ENCODE data around the gene GPR173.

Gene GPR173

DNA sequence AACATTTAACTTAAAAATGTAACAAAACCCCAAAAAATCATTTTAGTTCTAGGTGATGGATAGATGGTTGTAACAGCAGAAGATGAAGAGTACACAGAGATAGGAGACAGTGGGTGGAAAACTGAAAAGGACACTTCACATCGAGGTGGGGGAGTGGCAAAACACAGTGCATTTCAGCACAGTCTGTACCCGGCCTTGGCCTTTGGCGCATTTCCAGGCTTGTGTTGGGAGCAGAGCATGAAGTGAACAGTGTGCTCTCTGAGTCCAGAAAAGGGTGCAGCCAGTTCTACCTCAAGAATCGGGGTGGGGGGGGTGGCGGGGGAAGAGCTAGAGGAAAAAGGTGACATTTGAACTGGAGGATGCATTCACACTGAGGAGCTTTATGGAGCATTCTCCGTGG lies 37.9 kb downstream of the GPR173 start:
- in situ Hi-C loops (cut with MboI; ENCODE audit: low pct_unique_long_range_greater_than_20kb, low sequenced_read_pairs) = no loop called here
- no peak for DNase-seq

DNA sequence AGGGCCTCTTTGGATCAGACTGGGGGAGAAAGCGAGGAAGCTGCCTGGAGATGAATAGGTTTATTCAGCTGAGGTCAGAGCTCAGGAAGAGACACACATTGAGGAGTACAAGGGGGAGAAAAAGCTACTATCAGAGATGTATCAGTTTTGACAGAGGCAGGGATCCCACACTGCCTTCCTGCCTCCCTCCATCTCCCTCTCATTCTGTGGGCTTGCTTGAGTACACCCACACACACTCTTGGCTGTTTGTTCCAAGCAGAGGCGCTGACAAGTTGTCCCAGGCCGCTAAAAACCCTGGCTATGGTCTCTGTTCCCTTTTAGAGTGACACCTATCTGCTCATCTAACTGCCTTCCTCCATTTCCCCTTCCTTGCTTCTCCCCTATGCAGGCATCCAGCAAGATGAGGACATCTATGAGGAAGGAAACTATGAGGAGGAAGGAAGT lies 38.8 kb downstream of the GPR173 start:
- in situ Hi-C loops (cut with MboI; ENCODE audit: low pct_unique_long_range_greater_than_20kb, low sequenced_read_pairs) = no loop called here
- no peak for DNase-seq

DNA sequence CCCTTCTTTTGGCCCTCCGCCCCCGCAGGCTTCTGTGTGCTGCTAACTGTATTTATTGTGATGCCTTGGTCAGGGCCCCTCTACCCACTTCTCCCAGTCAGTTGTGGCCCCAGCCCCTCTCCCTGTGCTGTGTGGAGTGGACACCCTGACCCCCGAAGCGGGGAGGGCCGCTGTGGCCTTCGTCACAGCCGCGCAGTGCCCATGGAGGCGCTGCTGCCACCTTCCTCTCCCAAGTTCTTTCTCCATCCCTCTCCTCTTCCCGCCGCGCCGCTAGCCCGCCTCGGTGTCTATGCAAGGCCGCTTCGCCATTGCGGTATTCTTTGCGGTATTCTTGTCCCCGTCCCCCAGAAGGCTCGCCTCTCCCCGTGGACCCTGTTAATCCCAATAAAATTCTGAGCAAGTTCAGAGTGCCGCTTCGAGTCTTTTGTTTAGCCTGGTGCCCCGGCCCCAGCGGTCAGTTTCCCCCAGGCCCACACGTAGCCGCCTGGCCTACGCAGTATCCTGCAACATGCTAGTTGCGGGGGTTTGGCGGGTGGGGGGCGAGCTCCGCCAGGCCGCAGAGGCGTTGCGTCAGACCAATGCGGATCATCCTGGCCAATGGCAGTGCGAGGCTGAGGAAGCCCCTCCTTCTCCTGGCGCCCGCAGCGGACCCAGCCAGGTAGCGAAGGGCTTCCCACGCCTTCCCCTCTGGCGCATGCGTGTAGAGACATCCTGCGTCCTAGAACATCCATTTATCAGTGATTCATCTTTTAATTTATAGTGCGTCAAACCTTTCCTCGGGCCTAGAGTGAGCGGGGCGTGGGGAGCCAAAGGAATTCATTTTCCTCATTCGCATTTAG lies 39.8 kb downstream of the GPR173 start:
- DNase-seq = no peak
- in situ Hi-C loops (cut with MboI; ENCODE audit: low pct_unique_long_range_greater_than_20kb, low sequenced_read_pairs) = no loop called here

DNA sequence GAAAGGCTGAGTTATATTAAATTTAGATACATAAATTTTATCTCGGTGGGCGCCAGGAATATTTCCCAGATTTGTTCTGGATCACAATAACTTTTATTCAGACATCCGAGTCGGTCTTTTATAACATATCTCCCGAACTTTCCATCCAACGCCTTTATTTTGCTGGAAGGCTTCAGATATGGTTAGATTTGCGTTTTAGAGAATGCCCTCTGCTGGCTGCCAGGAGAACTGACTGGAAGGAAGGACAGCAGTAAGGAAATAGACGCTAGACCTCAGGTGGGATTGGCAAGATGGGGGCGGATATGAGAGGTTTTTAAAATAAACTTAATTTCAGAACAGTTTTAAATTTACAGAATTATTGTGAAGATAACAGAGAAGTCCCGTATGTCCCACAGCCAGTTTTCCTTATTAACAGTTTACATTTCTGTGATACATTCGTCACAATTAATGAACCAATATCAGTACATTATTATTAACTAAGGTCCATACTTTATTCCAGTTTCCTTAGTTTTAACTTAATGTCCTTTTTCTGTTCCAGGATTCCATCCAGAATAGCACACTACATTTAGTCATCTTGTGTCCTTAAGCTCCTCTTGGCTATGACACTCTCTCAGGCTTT lies 40.7 kb downstream of the GPR173 start:
- DNase-seq = peak; percentile 69
- in situ Hi-C loops (cut with MboI; ENCODE audit: low pct_unique_long_range_greater_than_20kb, low sequenced_read_pairs) = no loop called here

DNA sequence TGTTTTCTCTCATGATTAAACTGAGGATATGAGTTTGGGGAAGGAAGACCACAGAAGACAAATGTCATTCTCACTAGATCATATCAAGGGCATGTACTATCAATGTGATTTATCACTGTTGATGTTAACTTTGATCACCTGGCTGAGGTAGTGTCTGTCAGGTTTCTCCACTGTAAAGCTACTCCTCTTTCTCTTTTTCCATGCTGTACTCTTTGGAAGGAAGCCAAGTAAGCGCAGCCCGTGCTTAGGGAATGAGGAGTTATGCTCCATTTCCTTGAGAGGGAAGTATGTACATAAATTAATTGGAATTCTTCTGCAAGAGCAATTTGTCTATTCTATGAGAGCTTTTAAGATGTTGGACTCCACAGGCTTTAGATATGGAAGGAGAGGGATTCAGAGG lies 41.3 kb downstream of the GPR173 start:
- in situ Hi-C loops (cut with MboI; ENCODE audit: low pct_unique_long_range_greater_than_20kb, low sequenced_read_pairs) = no loop called here
- no peak for DNase-seq

DNA sequence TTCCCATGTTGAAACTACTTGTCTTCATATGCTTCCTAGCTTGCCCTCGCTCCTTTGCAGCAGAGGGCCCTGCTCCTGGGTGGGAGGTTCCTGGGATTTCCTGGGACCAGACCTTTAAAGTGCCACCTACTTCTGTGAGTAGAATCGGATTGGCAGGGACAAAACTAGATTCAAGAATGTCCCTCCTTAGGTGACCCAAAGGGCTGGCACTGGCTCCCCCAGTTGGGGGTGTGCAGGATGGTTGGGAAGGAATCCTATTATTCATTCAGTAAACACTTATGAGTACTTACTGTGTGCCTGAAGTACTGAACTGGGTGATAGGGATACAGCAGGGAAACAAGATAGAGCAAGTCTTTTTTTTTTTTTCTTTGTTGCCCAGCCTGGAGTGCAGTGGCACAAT lies 42.8 kb downstream of the GPR173 start:
- no peak for DNase-seq
- in situ Hi-C loops (cut with MboI; ENCODE audit: low pct_unique_long_range_greater_than_20kb, low sequenced_read_pairs) = no loop called here

DNA sequence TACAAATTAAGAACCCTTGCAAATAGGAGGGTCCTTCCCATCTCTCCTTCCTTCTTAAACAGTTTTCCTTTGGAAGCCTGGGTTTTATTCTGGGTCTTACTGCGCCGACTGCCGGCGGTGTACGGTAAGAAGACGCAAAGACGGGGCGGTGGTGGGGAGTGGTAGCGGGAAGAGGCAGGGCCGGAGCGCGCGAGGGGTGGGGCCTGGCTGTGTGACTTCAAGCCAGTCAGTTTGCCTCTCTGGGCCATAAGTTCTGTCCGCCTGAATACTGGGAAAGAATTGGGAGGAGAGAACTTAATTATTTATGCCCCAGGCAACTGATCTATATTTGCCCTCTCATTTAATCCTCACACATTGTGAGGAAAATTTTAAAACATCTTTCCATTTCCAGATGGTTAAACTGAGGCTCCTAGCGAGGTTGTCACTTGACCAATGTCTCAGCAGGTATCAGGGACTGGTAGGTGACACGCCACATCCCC lies 44.6 kb downstream of the GPR173 start:
- in situ Hi-C loops (cut with MboI; ENCODE audit: low pct_unique_long_range_greater_than_20kb, low sequenced_read_pairs) = no loop called here
- DNase-seq = peak; percentile 88

DNA sequence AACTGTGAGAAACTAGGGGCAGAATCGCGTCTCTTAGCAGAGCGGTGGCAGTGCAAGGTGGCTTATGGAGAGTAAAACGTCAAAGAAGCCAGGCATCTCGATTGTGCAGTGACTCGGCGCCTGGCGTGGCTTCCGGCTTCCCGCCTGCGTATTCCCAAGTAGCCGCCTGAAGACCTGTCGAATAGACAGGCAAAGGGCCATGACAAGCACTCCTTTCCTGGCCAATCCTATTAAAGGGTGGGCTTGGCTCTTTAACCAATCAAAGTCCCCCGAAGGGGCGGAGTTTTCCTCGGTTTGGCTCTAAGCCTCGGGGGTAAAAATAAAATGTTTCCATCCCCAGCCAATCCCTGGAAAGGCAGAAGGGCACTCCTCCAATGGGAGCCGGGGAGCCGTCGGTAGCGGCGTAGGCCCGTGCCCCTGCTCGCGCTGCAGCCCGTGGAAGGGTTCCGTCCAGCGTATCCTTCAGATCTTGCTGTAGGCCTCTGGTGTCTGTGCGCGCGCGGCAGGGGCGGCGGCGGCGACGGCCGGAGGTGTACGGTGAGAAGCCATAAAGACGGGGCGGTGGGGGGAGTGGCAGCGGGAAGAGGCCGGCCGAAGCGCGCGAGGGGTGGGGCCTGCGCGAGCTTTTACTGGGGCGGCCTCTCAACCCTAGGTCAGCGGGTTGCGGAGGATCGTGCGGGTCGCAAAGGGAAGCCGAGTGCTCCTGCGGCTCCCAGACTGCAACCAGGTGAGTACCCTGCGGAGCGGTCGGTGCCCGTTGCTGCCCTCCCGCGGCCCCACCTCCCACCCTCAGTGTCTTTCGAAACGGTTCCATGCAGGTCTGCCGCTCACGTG lies 45.4 kb downstream of the GPR173 start, which contains the start of gene KANTR:
Gene KANTR, plus strand, starts transcription at position 395 of the 834 bp plus-strand sequence. CDS start 30,131 bp downstream, outside the sequence.
- in situ Hi-C loops (cut with MboI; ENCODE audit: low pct_unique_long_range_greater_than_20kb, low sequenced_read_pairs) = no loop called here
- DNase-seq = peak; percentile 99

DNA sequence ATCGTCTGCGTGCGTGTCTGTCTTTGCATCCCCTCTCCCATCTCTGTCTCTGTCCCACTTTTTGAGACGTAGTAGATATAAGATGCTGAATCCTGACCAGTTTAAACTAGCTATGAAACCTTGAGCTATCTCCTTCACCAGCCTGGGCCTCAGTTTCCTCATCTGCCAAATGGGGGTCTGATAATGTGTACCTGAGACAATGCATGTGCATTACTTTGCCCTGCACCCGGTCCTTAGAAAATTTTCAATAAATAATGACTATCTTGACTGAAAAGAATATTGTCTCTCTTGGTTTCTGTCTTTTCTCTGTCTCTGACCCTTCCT lies 46.0 kb downstream of the GPR173 start:
- in situ Hi-C loops (cut with MboI; ENCODE audit: low pct_unique_long_range_greater_than_20kb, low sequenced_read_pairs) = no loop called here
- DNase-seq = no peak

DNA sequence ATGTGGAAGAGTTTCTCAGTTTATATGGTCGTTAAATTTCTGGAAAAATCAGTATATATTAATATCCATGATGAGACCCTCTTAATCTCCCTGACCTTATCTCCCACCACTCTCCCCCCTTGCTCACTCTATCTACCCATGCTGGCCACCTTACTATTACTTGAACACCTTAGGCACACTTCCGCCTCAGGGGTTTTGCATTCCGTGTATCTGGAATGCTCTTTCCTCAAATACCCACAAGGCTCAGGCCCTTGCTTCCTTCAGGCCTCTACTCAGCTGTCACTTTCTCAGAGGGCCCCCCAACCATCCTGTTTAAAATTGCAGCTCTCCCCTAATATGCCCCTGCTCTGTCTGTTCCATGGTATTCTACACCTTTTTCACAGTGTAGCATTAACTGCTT lies 47.2 kb downstream of the GPR173 start:
- DNase-seq = no peak
- in situ Hi-C loops (cut with MboI; ENCODE audit: low pct_unique_long_range_greater_than_20kb, low sequenced_read_pairs) = no loop called here

DNA sequence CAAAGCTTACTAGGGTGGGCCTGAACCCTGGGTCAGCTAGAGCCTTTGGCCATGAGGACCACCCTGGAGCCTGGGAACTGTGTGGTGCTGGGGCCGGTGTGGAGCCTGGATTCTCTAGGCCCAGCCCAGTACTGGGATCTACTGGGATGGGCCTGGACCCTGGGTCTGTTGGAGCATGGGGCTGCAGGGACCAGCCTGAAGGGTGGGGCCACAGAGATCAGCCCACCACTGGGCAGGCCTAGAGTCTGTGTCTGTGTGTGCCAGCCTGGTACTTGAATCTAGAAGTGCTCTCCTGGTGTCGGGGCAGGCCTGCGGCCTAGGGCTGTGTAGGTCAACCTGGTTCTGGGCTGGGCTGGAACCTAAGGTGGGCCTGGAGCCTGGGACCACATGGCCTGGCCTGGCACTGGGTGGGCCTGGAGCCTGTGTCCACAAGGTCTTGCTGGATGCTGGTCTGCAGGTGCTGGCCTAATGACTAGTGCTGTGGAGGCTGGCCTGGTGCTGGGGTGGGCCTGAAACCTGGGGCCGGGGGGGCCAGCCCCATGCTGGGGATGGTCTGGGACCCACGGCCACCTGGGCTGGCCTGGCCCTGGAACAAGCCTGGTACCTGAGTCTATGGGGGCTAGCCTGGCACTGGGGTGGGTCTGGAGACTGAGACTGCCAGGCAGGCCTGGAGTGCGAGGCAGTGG lies 66.4 kb downstream of the GPR173 start:
- in situ Hi-C loops (cut with MboI; ENCODE audit: low pct_unique_long_range_greater_than_20kb, low sequenced_read_pairs) = no loop called here

DNA sequence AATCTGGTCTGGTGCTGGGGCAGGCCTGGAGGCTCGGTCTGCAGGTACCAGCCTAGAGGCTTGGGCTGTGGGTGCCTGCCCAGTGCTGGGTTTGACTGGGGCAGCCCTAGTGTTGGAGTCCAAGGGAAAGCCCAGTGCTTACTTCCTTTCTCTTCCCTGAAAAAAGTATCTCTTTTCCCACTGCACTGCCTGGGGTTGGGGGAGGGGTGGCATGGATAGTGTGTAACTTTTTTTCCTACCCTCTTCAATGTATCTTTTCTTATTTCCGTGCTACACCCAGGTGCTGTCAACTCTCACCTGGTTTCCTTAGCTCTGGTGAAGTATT lies 66.9 kb downstream of the GPR173 start:
- in situ Hi-C loops (cut with MboI; ENCODE audit: low pct_unique_long_range_greater_than_20kb, low sequenced_read_pairs) = no loop called here
- no peak for DNase-seq

More for the DNA sequence above, 66.4 kb downstream of the GPR173 start:
- DNase-seq = no peak

DNA sequence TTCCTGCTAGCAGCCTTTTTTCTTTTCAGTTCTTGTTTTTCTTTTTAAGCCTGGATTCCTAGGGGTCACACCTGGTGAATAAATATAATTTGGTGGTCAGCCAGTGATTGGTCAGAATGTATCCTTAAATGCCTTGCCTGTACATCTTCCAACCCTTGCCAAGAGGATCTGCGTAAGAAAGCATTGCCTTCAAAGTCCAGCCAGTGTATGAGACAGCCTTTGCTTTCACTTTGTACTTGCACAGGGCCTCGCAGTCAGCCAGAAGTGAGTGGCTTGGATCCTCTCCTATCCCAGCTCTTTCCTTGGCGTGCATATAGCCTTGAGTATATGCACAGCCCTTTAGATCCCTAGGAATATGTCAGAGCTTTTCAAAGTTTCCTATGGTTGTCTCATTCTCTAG lies 67.5 kb downstream of the GPR173 start:
- DNase-seq = no peak
- in situ Hi-C loops (cut with MboI; ENCODE audit: low pct_unique_long_range_greater_than_20kb, low sequenced_read_pairs) = no loop called here

DNA sequence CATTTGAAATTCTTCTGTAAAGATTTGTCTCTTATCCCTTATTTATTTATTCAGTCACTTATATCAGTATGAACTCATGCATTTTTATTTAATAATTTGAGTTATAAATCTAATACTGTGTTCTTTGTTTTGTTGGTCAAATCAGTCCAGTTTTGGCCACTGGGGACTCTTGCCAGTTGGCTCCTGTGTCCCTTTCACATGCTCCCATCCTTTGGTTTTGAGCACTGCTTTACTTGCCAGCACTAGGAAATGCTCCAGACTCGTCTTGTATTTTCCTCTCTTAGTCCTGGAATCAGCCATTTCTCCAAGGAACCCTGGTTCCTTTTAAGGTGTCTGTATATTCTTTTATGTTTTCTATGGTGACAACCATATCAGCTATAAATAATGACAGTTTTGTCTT lies 73.4 kb downstream of the GPR173 start:
- no peak for DNase-seq
- in situ Hi-C loops (cut with MboI; ENCODE audit: low pct_unique_long_range_greater_than_20kb, low sequenced_read_pairs) = no loop called here

DNA sequence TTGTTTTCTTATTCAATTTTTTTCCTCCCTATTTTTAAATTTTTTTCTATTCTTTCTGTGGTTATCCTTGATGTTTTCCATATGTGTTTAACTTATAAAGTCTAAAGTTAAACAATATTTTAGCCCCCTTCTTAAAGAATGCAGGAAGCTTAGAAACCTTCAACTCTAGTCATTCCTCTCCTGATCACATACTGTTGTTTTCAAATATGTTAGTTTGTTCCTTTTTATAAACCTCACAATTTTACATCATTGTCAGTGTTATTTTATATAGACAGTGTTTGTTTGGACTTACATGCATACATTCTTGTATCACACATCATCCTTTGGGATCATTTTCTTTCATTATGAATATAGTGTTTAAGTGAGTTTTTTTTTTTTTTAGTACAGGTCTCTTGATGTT lies 76.9 kb downstream of the GPR173 start:
- no peak for DNase-seq
- in situ Hi-C loops (cut with MboI; ENCODE audit: low pct_unique_long_range_greater_than_20kb, low sequenced_read_pairs) = no loop called here

DNA sequence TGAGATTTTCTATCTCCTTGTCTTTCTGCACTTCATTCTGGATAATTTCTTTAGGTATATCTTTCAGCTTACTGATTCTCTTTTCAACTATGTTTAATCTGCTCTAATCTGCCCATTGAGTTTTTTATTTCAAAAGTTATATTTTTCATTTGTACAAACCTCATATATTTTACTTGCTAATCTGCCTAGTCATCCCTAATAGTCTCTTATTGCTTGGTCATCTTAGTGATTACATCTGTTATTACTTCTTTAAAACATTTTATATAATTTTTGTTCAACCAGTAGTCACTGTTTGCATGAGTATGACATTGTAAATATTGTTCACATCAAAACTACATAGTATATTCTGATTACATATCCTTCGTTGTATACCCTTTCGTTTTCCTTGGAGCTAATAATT lies 77.8 kb downstream of the GPR173 start:
- in situ Hi-C loops (cut with MboI; ENCODE audit: low pct_unique_long_range_greater_than_20kb, low sequenced_read_pairs) = no loop called here
- DNase-seq = no peak

DNA sequence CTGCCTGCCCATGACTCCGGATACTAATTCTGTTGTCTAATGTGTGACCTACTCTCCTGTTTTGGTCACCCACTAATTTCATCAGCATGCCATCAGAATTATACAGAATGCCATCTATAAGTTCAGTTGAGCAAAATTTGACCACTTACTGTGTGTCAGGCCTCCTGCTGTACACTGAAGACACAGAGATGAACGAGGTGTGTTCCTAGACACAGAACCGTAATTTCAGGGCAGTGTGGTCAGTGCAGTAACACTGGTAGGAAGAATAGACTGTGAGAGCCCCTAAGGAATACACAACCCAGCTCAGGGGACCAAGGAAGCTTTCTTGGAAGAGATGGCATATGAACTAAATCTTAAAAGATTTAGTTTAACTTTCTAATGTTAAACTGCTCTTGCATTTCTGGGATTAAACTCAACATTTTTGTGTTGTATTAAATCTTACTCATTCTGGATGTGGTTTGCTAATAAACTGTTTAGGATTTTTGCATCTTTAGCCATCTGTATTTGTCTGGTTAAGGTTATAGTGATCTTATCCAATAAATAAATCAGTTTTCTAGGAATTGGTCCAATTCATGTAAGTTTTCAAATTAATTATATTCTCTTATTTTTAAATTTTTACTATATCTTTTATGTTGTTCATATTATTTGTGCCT lies 79.6 kb downstream of the GPR173 start:
- in situ Hi-C loops (cut with MboI; ENCODE audit: low pct_unique_long_range_greater_than_20kb, low sequenced_read_pairs) = no loop called here
- DNase-seq = no peak
